HepG2 (cell line): ENCODE results near the gene LAMA5. TPM values are rescaled to one million over a fixed set of nuclear protein-coding genes. Genes with fewer than 3 reads are reported as not detected.

Experiments used
- ATAC-seq: fragments of 200-7000 bp; cut with Tn5 transposase; 3 replicates; pipeline ENCODE4 v1.9.1; 2020; ENCODE audit warnings: mild to moderate bottlenecking, moderate library complexity
- BruUV-seq: library from RNA; stranded (reverse); fragments of 400-500 nt; replicated peaks from 2 replicates; lab custom pipeline; 2021; lab: Mats Ljungman, UMichigan
- CTCF ChIA-PET: fragments of 300-600 bp; formaldehyde crosslinking; extraction: SDS; loops from one replicate; lab custom pipeline; 2021; ENCODE audit warnings: low total read pairs, inconsistent platforms, low intra/inter-chr PET ratio; lab: Yijun Ruan, JAX
- POLR2A ChIA-PET: fragments of 350-600 bp; sonication (Branson Sonifier 250); formaldehyde crosslinking; loops from one replicate; lab custom pipeline; 2020; ENCODE audit warnings: antibody characterized with exemption, inconsistent platforms; lab: Yijun Ruan, JAX
- DNase-seq: peaks from one replicate; pipeline ENCODE4 v3.0.0-alpha.2; 2015; ENCODE audit warnings: low spot score
- FAIRE-seq: peaks from 3 replicates; lab custom pipeline; 2011; peaks lifted over from hg19 to GRCh38; lab: Jason Lieb, UNC
- H2AFZ ChIP-seq: one replicate; pipeline ENCODE4 v1.6.1; 2011; ENCODE audit warnings: low read length, inconsistent platforms
- H3K27ac ChIP-seq: fragments of 300-600 bp; 3 replicates; pipeline ENCODE4 v1.8.0; 2011; ENCODE audit warnings: mixed run types, mild to moderate bottlenecking, mixed read lengths, low read length, inconsistent platforms; ENCODE audit not compliant: insufficient read depth; ENCODE audit errors: extremely low read length
- H3K27me3 ChIP-seq, 2 experiments: fragments of 200-600 bp in 1 of 2; 2 replicates in 1 of 2; 3 replicates in 1 of 2; pipeline versions ENCODE4 v1.6.0 to v1.8.0; 2011; ENCODE audit warnings: low read length in 2 of 2, mild to moderate bottlenecking in 2 of 2, moderate library complexity in 2 of 2, inconsistent platforms in 1 of 2; ENCODE audit not compliant: insufficient read depth in 2 of 2, control insufficient read depth in 1 of 2
- H3K36me3 ChIP-seq, 2 experiments: fragments of 200-600 bp in 1 of 2; replicated peaks in 1 of 2; 2 replicates in 1 of 2; 3 replicates in 1 of 2; pipeline versions ENCODE4 v1.5.1 to v1.8.0; 2011; ENCODE audit warnings: low read length in 2 of 2, inconsistent platforms in 1 of 2; ENCODE audit not compliant: insufficient read depth in 2 of 2, control insufficient read depth in 1 of 2
- H3K4me1 ChIP-seq: 2 replicates; pipeline ENCODE4 v1.5.1; 2012; ENCODE audit warnings: low read length, inconsistent platforms; ENCODE audit not compliant: insufficient read depth
- H3K4me2 ChIP-seq: 2 replicates; pipeline ENCODE4 v1.6.0; 2011; ENCODE audit warnings: low read depth, low read length, inconsistent platforms
- H3K4me3 ChIP-seq, 3 experiments: fragments of 200-600 bp in 1 of 3; sonication (generic), shearing (Covaris generic) in 1 of 3; replicated peaks in 1 of 3; 2 replicates each; pipeline ENCODE4 v1.5.1; 2011 to 2016; ENCODE audit warnings: low read length in 3 of 3, inconsistent platforms in 2 of 3, low read depth in 2 of 3, mild to moderate bottlenecking in 2 of 3, control low read depth in 1 of 3, mixed read lengths in 1 of 3; ENCODE audit not compliant: insufficient read depth in 1 of 3
- H3K79me2 ChIP-seq: one replicate; pipeline ENCODE4 v1.6.1; 2011; ENCODE audit warnings: low read length, inconsistent platforms; ENCODE audit not compliant: insufficient read depth
- H3K9ac ChIP-seq: 2 replicates; pipeline ENCODE4 v1.6.0; 2011; ENCODE audit warnings: mild to moderate bottlenecking, low read depth, low read length, inconsistent platforms; ENCODE audit not compliant: insufficient read depth
- H3K9me3 ChIP-seq: 2 replicates; pipeline ENCODE4 v1.5.1; 2012; ENCODE audit warnings: mild to moderate bottlenecking, low read length
- H4K20me1 ChIP-seq: 2 replicates; pipeline ENCODE4 v1.6.0; 2011; ENCODE audit warnings: inconsistent platforms, mild to moderate bottlenecking, low read length, moderate library complexity; ENCODE audit not compliant: insufficient read depth
- AGO2 ChIP-seq: fragments of 200-400 bp; formaldehyde crosslinking; optimal IDR thresholded peaks from 2 replicates; pipeline ENCODE3; 2017; ENCODE audit warnings: mild to moderate bottlenecking, low read depth, low read length, moderate library complexity
- AKAP8 ChIP-seq: sonication (generic); formaldehyde crosslinking; IDR thresholded peaks from 2 replicates; pipeline ENCODE4 v1.5.1; 2020; ENCODE audit warnings: mild to moderate bottlenecking, missing genetic modification reagents
- GABPA ChIP-seq, 2 experiments: IDR thresholded peaks; 2 replicates each; pipeline ENCODE4 v1.6.1; 2011 to 2016; ENCODE audit warnings: low read depth in 2 of 2, low read length in 1 of 2, missing biosample characterization in 1 of 2, missing genetic modification characterization in 1 of 2
- NFKBIZ ChIP-seq: IDR thresholded peaks from 2 replicates; pipeline ENCODE4 v1.6.1; 2018; ENCODE audit warnings: missing genetic modification reagents, missing compliant biosample characterization
- PHF8 ChIP-seq: sonication (generic); formaldehyde crosslinking; IDR thresholded peaks from 2 replicates; pipeline ENCODE4 v1.5.0; 2020; ENCODE audit warnings: missing genetic modification reagents
- POLR2A ChIP-seq, 2 experiments: IDR thresholded peaks; 2 replicates each; pipeline ENCODE4 v1.6.1; 2011; ENCODE audit warnings: low read depth in 2 of 2, low read length in 2 of 2, mild to moderate bottlenecking in 1 of 2, moderate library complexity in 1 of 2; ENCODE audit not compliant: insufficient read depth in 1 of 2
- RCOR2 ChIP-seq: IDR thresholded peaks from 2 replicates; pipeline ENCODE4 v1.6.1; 2016; ENCODE audit warnings: missing biosample characterization, missing genetic modification reagents
- SPEN ChIP-seq: sonication (generic); formaldehyde crosslinking; IDR thresholded peaks from 2 replicates; pipeline ENCODE4 v1.5.1; 2020; ENCODE audit warnings: low read depth, mild to moderate bottlenecking, missing genetic modification reagents
- SYNCRIP ChIP-seq: fragments of 200-400 bp; formaldehyde crosslinking; IDR thresholded peaks from 2 replicates; pipeline ENCODE4 v1.6.1; 2018; ENCODE audit warnings: mild to moderate bottlenecking, low read depth, low read length; ENCODE audit not compliant: insufficient read depth
- ZNF143 ChIP-seq: sonication (generic); formaldehyde crosslinking; IDR thresholded peaks from 2 replicates; pipeline ENCODE4 v1.4.0; 2020; ENCODE audit warnings: missing genetic modification reagents
- ZNF430 ChIP-seq: sonication (generic); formaldehyde crosslinking; IDR thresholded peaks from 2 replicates; pipeline ENCODE4 v1.9.0; 2021; ENCODE audit warnings: mild to moderate bottlenecking, missing genetic modification reagents
- ZNF768 ChIP-seq: sonication (generic); formaldehyde crosslinking; IDR thresholded peaks from 2 replicates; pipeline ENCODE4 v1.4.0; 2020; ENCODE audit warnings: missing genetic modification reagents
- WGBS: methylation state at CpG from one replicate; pipeline ENCODE4 v1.1.6; 2017; ENCODE audit warnings: low lambda C conversion rate; 5-methylcytosine and 5-hydroxymethylcytosine counted together
- in situ Hi-C: cut with HindIII; loops from 2 replicates; pipeline ENCODE4 v1.10.0; 2017; ENCODE audit warnings: low pct_unique_long_range_greater_than_20kb; ENCODE audit not compliant: extremely low pct_ligation_motif_present
- intact Hi-C: fragments of 100-400 bp; cut with micrococcal nuclease; formaldehyde crosslinking; loops from one replicate; pipeline ENCODE4 v1.10.0; 2022; ENCODE audit not compliant: unreplicated experiment
- polyA plus RNA-seq, 8 experiments: library from polyadenylated mRNA; depleted of rRNA in 3 of 8; stranded (reverse) in 7 of 8; unstranded in 1 of 8; fragments of >200 nt; fragmentation: Illumina TruSeq in 4 of 8; extraction: Trizol in 4 of 8; gene quantifications; 2 replicates each; pipeline versions ENCODE4 v1.2.1 to v1.2.3, GENCODE V29; 2011 to 2016; ENCODE audit warnings: low read depth in 4 of 8, missing spikeins in 1 of 8, mixed read lengths in 1 of 8; ENCODE audit not compliant: insufficient read depth in 1 of 8
- total RNA-seq, 5 experiments: library from RNA; depleted of rRNA; stranded (reverse); fragments of >200 nt; fragmentation: Illumina TruSeq; extraction: Trizol; gene quantifications; 2 replicates each; pipeline ENCODE4 v1.2.3, GENCODE V29; 2016; ENCODE audit warnings: low read depth in 1 of 5
- TF ChIP-seq, protein P1 (sequence below): sonication (generic); formaldehyde crosslinking; conservative IDR thresholded peaks from 2 replicates; pipeline ENCODE4 v1.8.1; 2023; ENCODE audit warnings: missing genetic modification reagents
- TF ChIP-seq, protein P2 (sequence below): sonication (generic); formaldehyde crosslinking; IDR thresholded peaks from 2 replicates; pipeline ENCODE4 v1.5.1; 2020; ENCODE audit warnings: mild to moderate bottlenecking, missing genetic modification reagents
- TF ChIP-seq, protein P3 (sequence below): IDR thresholded peaks from 2 replicates; pipeline ENCODE4 v1.6.1; 2016; ENCODE audit warnings: mild to moderate bottlenecking
- TF ChIP-seq, protein P4 (sequence below): IDR thresholded peaks from 2 replicates; pipeline ENCODE4 v1.6.1; 2016; ENCODE audit warnings: low read depth

The LAMA5 gene
- total and polyA plus RNA-seq, 2 of the 13 experiments (the other 11 are each of a cell fraction or from before 2014, with no cell fraction given): 21.0 to 44.7 TPM

DNA sequence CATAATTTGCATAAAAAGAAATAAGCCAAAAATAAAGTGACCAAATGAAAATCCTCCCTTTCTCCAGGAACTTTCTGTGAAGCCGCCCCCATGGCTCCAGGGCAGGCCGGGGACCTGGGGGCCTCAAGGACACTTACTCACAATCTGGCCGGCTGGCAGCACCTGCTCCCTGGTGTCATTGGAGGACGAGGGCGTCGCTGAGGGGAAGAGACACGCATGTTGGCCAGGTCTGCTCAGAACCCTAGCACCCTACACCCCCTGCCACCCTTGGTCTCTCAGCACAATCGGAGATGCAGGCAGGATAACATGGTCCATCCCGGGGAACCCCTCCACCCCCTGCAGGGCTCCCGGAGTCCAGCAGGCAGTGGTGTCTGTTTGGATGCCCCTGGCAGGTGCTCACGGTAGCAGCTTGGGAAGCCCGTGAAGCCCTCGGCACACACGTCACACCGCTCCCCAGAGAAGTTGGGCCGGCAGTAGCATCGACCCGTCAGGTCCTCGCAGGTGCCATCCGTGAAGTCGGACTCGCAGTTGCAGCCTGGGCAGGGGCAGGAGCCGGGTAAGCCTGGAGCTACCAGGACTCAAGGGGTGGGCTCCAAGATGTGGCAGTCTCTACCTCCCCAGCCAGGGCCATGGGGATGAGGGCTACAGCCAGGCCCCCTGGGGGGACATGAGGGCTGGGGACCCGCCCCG lies 21.3 kb downstream of the LAMA5 start:
- peaks cover 30% of the 10 kb centered on the region for H3K4me1 ChIP-seq
- CTCF ChIA-PET: interaction anchor here (1.3 kb wide), 1 partner anchor 30 kb away, joined by 3 read pairs; no protein-coding TSS in a partner anchor
- H3K4me3 ChIP-seq: no peak overlapping the region
- POLR2A ChIA-PET: interaction anchor here (1.5 to 2.3 kb wide), 2 partner anchors 22 to 25 kb away, joined by 4 to 12 read pairs; partner anchors contain the start of gene LAMA5
- H3K27me3 ChIP-seq: no peaks in the 10 kb centered on the region
- H2AFZ ChIP-seq: no peak overlapping the region
- no peaks in the 10 kb centered on the region for H3K79me2 ChIP-seq
- peaks cover 25 to 46% of the 10 kb centered on the region in 2 experiments for H3K36me3 ChIP-seq
- H3K4me2 ChIP-seq: no peak overlapping the region
- intact Hi-C loops (no loop called here), in situ Hi-C loops (no loop called here)
- ATAC-seq: peak; percentile 31
- TF ChIP-seq, protein P1, sequence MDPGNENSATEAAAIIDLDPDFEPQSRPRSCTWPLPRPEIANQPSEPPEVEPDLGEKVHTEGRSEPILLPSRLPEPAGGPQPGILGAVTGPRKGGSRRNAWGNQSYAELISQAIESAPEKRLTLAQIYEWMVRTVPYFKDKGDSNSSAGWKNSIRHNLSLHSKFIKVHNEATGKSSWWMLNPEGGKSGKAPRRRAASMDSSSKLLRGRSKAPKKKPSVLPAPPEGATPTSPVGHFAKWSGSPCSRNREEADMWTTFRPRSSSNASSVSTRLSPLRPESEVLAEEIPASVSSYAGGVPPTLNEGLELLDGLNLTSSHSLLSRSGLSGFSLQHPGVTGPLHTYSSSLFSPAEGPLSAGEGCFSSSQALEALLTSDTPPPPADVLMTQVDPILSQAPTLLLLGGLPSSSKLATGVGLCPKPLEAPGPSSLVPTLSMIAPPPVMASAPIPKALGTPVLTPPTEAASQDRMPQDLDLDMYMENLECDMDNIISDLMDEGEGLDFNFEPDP (CRISPR knock-in tag): no peak
- TF ChIP-seq, protein P2, sequence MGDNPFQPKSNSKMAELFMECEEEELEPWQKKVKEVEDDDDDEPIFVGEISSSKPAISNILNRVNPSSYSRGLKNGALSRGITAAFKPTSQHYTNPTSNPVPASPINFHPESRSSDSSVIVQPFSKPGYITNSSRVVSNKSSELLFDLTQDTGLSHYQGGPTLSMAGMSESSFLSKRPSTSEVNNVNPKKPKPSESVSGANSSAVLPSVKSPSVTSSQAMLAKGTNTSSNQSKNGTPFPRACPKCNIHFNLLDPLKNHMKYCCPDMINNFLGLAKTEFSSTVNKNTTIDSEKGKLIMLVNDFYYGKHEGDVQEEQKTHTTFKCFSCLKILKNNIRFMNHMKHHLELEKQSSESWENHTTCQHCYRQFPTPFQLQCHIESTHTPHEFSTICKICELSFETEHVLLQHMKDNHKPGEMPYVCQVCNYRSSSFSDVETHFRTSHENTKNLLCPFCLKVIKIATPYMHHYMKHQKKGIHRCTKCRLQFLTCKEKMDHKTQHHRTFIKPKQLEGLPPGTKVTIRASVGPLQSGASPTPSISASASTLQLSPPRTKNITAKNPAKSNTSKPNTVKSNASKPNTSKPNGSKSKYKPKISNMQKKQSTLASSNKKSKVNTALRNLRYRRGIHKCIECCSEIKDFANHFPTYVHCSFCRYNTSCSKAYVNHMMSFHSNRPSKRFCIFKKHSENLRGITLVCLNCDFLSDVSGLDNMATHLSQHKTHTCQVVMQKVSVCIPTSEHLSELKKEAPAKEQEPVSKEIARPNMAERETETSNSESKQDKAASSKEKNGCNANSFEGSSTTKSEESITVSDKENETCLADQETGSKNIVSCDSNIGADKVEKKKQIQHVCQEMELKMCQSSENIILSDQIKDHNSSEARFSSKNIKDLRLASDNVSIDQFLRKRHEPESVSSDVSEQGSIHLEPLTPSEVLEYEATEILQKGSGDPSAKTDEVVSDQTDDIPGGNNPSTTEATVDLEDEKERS (CRISPR knock-in tag): no peak
- no peak for TF ChIP-seq GABPA (IDR thresholded peaks at IDR 0.05; ENCODE audit: low read depth, low read length)
- TF ChIP-seq GABPA (CRISPR knock-in tag; IDR thresholded peaks at IDR 0.05; ENCODE audit: low read depth): no peak
- TF ChIP-seq, protein P3, sequence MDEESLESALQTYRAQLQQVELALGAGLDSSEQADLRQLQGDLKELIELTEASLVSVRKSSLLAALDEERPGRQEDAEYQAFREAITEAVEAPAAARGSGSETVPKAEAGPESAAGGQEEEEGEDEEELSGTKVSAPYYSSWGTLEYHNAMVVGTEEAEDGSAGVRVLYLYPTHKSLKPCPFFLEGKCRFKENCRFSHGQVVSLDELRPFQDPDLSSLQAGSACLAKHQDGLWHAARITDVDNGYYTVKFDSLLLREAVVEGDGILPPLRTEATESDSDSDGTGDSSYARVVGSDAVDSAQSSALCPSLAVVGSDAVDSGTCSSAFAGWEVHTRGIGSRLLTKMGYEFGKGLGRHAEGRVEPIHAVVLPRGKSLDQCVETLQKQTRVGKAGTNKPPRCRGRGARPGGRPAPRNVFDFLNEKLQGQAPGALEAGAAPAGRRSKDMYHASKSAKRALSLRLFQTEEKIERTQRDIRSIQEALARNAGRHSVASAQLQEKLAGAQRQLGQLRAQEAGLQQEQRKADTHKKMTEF: no peak
- TF ChIP-seq ZNF430: 0 out of 2 replicates have a peak, but pooled peaks have one; percentile 35
- TF ChIP-seq NFKBIZ (CRISPR knock-in tag): no peak
- 0 out of 2 replicates have a peak, but pooled peaks have one; percentile 8 for TF ChIP-seq ZNF768 (CRISPR knock-in tag)
- no peak for TF ChIP-seq SYNCRIP
- peak; percentile 75 for TF ChIP-seq AGO2
- TF ChIP-seq AKAP8 (CRISPR knock-in tag): peak; percentile 24; the same call in 1 of the 2 replicates
- TF ChIP-seq, protein P4, sequence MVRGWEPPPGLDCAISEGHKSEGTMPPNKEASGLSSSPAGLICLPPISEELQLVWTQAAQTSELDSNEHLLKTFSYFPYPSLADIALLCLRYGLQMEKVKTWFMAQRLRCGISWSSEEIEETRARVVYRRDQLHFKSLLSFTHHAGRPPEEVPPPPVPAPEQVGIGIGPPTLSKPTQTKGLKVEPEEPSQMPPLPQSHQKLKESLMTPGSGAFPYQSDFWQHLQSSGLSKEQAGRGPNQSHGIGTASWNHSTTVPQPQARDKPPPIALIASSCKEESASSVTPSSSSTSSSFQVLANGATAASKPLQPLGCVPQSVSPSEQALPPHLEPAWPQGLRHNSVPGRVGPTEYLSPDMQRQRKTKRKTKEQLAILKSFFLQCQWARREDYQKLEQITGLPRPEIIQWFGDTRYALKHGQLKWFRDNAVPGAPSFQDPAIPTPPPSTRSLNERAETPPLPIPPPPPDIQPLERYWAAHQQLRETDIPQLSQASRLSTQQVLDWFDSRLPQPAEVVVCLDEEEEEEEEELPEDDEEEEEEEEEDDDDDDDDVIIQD (CRISPR knock-in tag): no peak
- TF ChIP-seq POLR2A (IDR thresholded peaks at IDR 0.05; ENCODE audit: insufficient read depth in 1 of 2, low read depth in 2 of 2, low read length in 2 of 2): peak in 1 of 2 experiments; percentile 20; a peak in 2 of 4 replicates
- TF ChIP-seq SPEN: no peak
- TF ChIP-seq PHF8 (CRISPR knock-in tag): 0 out of 2 replicates have a peak, but pooled peaks have one; percentile 11
- no peak for TF ChIP-seq RCOR2
- no peak for TF ChIP-seq ZNF143 (CRISPR knock-in tag)
- TF ChIP-seq, all 625 proteins: peak for 6
- Histone ChIP-seq H4K20me1 (peaks cover 3% of the 10 kb centered on the region; the same call in 1 of the 2 replicates), H3K27ac (no peak overlapping the region), H3K9me3 (no peaks in the 10 kb centered on the region), H3K9ac (no peak overlapping the region)
- FAIRE-seq (no peak), DNase-seq (no peak)
- WGBS: 96% methylated on average over 25 of the region's 25 CpGs
- BruUV-seq: no TSS peak
